HL-60/S4 treated with retinoic acid at 250 ng/mL for 4 days and 3 days (cell line): ENCODE data around the gene S100P.

Source experiments
- in situ Hi-C: fragments of 300-500 bp; cut with MboI; formaldehyde crosslinking; loops from 2 replicates; pipeline ENCODE4 v1.7.0; 2022; ENCODE audit warnings: low sequenced_read_pairs

S100P gene

GRCh38 chr4:6742507-6742906 is 48.8 kb downstream of the S100P start:
- in situ Hi-C loops: no loop called here

DNA sequence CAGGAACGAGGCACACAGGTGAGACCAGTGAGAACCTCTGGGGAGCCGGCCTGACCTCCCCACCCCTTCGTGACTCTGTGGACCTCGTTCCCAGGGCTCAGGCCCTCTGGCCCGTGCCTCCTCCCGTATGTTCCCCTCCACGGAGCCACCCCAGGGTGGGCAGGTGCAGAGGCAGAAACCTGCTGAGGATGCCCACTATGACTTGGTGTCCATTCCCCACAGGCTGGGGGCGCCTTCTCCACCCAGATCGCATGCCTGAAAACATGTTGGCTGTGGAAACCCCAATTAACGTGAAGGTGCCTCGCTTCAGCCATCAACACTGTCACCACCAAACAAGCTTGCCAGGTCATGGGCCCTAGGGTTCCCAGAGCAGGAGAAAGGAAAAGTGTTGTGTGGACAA is 49.3 kb downstream of the S100P start:
- in situ Hi-C loops: no loop called here
